ENCODE results near the gene PRPSAP1.
"Not testable (repeated sequence)": the region's sequence is repeated elsewhere in the genome, so short reads cannot be mapped to it uniquely, and the experiment has no call there.

The PRPSAP1 gene

GRCh38 chr17:76276461-76277299 lies 77.0 kb downstream of the PRPSAP1 start:
- DNase-seq = peak; percentile 10 to 19

- no peak for DNase-seq
Observed at GRCh38 chr17:76276069-76276431, 77.7 kb downstream of the PRPSAP1 start.

- DNase-seq = no peak
Observed at GRCh38 chr17:76275382-76276068, 78.2 kb downstream of the PRPSAP1 start.

- no peak for DNase-seq
Observed at GRCh38 chr17:76274112-76274956, 79.4 kb downstream of the PRPSAP1 start.

GRCh38 chr17:76273445-76274111 lies 80.1 kb downstream of the PRPSAP1 start:
- DNase-seq = no peak

GRCh38 chr17:76272541-76273444 lies 80.9 kb downstream of the PRPSAP1 start:
- no peak for DNase-seq

- no peak for DNase-seq
Observed at GRCh38 chr17:76271669-76272540, 81.8 kb downstream of the PRPSAP1 start.

GRCh38 chr17:76270770-76271668 lies 82.7 kb downstream of the PRPSAP1 start:
- no peak for DNase-seq

- no peak for DNase-seq
Observed at GRCh38 chr17:76270127-76270592, 83.6 kb downstream of the PRPSAP1 start.

- DNase-seq = no peak
Observed at GRCh38 chr17:76268991-76269981, 84.4 kb downstream of the PRPSAP1 start.

GRCh38 chr17:76268015-76268749 lies 85.5 kb downstream of the PRPSAP1 start:
- DNase-seq = peak; percentile 89 to 93

GRCh38 chr17:76267581-76268001 lies 86.1 kb downstream of the PRPSAP1 start:
- not testable (repeated sequence) for DNase-seq

- no peak for DNase-seq
Observed at GRCh38 chr17:76267051-76267576, 86.6 kb downstream of the PRPSAP1 start.

GRCh38 chr17:76266244-76266938 lies 87.3 kb downstream of the PRPSAP1 start:
- no peak for DNase-seq

GRCh38 chr17:76265624-76266243 lies 88.0 kb downstream of the PRPSAP1 start:
- peak; percentile 51 to 64 for DNase-seq
